GM18507 (cell line): ENCODE results near the gene AMZ2.
"Not testable (repeated sequence)": the region's sequence is repeated elsewhere in the genome, so short reads cannot be mapped to it uniquely, and the experiment has no call there.

Source experiments
- DNase-seq: peaks from one replicate; pipeline ENCODE4 v3.0.0; 2011; ENCODE audit warnings: low read depth; ENCODE audit not compliant: insufficient read length; ENCODE audit errors: extremely low spot score
- FAIRE-seq: peaks from 2 replicates; lab custom pipeline; 2011; peaks lifted over from hg19 to GRCh38; lab: Jason Lieb, UNC

Gene AMZ2

DNA sequence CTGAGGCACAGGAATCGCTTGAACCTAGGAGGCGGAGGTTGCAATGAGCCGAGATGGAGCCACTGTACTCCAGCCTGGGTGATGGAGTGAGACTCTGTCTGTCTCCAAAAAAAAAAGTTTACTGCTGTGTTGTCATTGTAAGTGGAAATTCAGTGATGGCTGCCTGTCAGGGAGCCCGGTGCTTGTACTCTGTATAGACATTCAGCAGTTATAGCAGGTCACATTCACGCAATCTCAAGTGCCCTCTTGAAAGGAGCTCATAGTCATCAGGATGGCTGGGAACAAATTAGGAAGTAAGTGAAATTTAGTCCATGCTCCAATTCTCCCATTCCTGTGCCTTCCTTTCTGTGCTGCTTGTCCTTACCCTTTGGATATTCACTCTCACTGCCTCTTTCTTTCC, 32.4 kb upstream of the AMZ2 start:
- FAIRE-seq, result peak; percentile 12
- DNase-seq, result not testable (repeated sequence)

DNA sequence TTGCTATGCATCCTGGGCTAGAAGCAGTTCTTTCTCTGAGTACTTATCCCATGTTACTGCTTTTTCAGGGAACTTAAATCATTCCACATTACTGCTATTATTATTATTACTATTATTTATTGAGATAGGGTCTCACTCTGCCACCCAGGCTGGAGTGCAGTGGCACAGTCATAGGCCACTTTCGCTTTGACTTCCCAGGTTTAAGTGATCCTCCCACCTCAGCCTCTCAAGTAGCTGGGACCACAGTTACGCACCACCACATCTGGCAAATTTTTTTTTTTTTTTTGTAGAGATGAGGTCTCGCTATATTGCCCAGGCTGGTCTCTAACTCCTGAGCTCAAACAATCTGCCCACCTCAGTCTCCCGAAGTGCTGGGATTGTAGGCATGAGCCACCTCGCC, 28.4 kb upstream of the AMZ2 start:
- not testable (repeated sequence) for FAIRE-seq, DNase-seq

DNA sequence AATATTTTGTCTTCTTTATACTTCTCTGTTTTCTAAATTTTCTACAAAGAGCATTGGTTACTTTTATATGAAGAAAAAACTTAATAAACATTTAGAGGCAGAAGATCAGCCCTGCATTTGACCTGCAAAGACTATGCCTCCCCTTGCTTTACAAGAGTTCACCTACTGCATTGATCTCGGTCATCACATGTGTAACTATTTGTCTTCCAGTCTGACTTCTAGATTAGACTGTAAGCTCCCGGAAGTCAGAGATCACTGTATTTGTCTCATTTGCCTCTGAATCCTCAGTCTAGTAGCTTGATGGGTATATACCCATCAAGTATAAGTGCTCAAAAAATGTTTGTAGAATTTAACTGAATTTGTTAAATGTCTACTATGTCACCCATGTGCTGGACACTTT, 27.7 kb upstream of the AMZ2 start:
- DNase-seq, result not testable (repeated sequence)
- peak; percentile 21 for FAIRE-seq

DNA sequence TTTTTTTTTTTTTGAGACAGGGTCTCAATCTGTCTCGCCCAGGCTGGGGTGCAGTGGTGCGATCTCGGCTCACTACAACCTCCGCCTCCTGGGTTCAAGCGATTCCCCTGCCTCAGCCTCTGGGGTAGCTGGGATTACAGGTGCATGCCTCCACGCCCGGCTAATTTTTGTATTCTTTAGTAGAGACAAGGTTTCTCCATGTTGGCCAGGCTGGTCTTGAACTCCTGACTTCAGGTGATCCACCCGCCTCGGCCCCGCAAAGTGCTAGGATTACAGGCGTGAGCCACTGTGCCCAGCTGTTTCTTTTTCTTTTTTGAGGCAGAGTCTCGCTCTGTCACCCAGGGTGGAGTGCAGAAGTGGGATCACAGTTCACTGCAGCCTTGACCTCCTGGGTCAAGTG, 27.1 kb upstream of the AMZ2 start:
- not testable (repeated sequence) for FAIRE-seq

DNA sequence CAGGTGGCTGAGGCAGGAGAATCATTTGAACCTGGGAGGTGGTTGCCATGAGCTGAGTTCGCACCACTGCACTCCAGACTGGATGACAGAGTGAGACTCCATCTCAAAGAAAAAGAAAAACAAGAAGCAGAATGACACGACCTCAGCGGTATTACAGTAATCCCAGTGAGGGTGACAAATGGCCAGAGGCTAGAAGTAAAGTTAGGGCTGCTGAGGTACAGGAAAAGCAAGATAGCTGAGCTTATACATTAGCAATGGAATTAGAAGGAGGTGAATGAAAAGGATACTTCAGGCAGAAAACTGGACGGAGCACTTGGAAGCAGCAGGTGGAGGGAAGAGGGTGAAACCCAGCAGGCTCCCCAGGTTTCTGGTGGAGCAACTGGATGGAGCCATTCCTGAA, 26.1 kb upstream of the AMZ2 start:
- FAIRE-seq, result no peak

More for the DNA sequence above, 27.1 kb upstream of the AMZ2 start:
- DNase-seq, result not testable (repeated sequence)

DNA sequence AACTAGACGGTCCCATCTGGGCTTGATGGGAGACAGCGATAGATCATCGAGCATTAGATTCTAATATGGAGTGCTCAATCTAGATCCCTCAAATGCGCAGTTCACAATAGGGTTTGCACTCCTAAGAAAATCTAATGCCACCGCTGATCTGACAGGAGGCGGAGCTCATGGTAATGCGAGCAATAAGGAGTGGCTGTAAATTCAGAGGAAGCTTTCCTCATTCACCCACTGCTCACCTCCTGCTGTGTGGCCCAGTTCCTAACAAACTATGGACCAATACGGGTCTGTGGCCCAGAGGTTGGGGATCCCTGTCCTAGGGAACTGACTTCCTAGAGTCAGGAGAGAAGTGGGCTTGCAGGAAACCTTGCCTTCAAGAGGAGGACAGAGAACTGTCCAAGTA, 25.2 kb upstream of the AMZ2 start:
- no peak for FAIRE-seq
- no peak for DNase-seq

More for the DNA sequence above, 26.1 kb upstream of the AMZ2 start:
- no peak for DNase-seq

DNA sequence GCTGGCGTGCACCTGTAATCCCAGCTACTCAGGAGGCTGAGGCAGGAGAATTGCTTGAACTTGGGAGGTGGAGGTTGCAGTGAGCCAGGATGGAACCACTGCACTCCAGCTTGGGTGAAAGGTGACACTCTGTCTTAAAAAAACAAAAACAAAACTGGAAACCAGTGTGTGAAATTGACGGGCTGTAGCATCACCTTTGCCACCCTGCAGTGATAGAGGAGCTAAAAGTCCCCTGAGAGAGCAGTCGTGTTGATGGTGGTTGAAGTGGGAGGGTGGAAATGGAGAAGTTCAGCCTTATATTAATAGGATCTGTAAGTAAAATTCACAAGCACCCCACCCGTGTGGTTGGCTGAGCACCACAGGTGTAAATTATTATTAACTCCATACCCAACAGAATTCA, 22.8 kb upstream of the AMZ2 start:
- not testable (repeated sequence) for DNase-seq
- peak; percentile 87 for FAIRE-seq

DNA sequence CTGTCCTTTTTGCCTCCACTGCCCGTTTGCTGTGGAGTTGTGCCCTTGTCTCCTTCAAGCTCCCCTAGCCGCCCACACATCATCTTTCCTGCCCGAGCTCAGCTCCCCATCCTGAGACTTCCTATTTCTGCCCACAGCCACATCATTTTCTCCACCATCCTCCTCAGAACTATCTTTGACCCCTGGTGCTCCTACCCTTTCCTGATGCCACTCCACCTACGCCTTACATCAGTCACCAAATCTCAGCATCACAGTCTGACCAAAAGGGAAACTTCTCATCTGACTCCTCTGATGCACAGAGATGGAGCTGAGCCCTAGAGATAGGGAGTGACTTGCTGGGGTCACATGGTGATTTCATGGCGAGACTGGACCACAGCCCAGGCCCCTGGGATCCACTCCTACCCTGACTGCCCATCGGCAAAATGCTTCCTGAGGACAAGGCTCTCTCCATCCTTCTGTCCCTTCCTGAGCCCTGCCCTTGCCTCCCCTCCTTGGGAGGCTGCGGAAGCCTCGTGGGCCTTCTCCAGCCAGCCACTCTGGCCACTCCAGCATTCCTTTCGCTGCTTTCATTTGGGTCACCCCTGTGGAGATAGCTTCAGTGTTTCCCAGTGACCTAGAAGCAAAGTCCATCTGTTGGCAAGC, 19.7 kb upstream of the AMZ2 start:
- FAIRE-seq, result peak; percentile 83
- not testable (repeated sequence) for DNase-seq

DNA sequence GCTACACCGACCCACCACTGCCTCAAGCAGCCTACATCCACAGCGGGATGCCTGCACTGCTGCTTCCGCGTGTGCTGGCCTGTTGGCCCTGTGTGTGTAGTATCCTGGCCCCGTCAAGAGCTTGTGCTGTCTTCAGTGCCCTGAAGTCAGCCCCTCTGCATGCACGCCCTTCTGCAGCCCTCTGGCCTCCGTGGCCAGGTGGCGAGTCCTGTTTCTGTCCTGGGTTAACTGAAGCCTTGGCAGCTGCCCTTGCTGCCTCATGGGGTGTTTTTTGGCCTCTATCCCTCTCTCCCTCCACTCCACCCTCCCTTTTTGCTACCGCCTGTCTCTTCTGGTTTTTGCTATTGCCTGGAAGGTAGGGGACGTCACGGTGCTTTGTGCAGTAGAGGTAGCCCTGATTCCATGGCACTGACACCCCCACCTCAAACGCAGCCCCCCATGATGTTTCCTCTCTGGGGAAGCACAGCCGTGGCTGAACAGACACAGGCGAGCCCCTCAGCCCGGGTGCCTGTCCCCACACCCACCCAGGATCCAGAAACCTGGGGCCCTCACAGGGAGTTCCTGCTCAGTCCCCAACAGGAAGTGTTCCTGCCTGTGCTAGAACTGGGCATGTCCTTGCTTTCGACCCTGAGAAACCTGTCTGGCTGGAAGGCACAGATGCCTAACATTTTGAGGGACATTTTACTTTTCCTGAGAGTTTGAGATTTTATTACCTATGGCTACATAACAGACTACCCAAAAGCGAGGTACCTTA, 18.8 kb upstream of the AMZ2 start:
- FAIRE-seq (no peak), DNase-seq (no peak)

DNA sequence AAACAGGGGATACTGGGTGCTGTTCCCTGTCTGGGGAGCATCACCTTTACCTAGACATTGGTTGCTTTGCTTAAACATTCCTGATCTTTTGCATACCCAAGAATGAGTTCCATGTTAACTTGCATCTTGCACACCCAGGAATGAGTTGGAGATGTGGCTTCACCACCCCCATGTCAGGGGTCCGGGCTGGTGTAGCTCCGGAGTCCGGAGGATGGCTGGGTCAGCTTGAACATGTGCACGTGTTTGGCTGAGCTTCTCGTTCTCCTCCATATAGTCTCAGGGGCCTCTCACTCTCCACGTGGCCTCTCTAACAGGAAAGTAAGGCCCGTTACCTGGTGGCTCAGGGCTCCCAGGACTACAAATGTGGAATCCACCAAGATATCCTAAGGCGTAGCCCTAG, 18.2 kb upstream of the AMZ2 start:
- FAIRE-seq (no peak), DNase-seq (no peak)

DNA sequence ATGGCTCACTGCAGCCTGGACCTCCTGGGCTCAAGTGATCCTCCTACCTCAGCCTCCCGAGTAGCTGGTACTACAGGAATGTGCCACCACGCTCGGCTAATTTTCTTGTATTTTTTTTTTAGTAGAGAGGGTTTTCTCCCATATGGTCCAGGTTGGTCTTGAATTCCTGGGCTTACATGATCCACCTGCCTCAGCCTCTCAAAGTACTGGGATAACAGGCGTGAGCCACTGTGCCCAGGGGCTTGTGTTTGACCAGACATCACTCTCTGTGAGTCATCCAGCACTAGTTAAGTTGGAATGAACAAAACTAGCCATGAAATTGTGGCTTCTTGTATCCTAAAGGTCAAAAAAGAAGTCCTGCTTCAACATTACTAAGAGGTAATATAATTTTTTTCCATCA, 16.7 kb upstream of the AMZ2 start:
- DNase-seq, FAIRE-seq: not testable (repeated sequence)

DNA sequence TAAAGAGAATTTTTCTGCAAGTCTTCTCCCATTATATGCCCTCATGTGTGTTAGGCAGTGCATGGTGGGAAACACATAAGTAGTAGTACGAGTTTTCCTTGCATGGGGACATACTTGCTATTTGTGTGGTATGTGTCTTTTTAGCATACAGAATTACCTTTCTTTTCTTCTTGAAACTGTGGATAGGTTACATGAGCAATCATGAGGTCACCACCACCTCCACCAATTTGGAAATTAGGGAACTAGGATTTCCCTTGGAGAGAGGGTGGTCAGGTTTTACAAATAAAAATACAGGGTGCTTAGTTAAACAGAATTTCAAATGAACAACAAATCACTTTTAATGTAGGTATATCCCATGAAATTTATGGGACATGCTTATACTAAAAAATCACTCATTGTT, 16.3 kb upstream of the AMZ2 start:
- no peak for DNase-seq
- FAIRE-seq, result no peak

DNA sequence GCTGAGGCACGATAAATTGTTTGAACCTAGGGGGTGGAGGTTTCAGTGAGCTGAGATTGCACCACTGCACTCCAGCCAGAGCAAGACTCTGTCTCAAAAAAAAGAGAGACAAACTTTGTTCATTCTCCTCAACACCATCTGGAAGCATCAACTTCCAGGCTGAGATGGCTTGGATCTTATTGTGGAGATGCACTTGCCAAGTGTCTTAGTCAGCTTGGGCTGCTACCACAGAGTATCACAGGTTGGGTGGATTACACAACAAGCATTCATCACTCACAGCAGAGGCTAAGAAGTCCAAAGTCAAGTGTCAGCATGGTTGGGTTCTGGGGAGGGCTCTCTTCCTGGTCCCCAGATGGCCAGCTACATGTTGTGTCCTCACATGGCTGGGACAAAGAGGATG, 15.1 kb upstream of the AMZ2 start:
- not testable (repeated sequence) for DNase-seq, FAIRE-seq

DNA sequence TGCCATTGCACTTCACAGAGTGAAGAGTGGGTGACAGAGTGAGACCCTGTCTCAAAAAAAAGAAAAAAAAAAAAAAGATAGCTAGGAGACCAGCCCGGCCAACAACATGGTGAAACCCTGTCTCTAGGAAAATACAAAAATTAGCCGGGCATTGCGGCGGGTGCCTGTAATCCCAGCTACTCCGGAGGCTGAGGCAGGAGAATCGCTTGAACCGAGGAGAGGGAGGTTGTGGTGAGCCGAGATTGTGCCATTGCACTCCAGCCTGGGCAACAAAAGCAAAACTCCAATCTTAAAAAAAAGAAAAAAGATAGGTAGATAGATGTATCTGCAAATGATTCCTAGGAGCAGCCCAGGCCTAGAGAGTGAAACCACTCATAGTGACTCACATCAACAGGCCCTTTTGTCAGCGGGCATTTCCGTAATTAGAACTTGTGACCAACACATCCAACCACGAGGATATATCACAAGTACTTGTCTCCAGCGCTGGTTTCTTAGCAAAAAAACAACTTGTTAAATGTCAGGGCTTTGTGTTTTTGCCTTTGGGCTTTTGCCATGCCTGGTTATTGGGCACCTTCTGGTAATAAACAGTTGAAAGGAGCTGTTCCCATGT, 13.0 kb upstream of the AMZ2 start:
- DNase-seq, result peak; percentile 14
- peak; percentile 49 for FAIRE-seq

DNA sequence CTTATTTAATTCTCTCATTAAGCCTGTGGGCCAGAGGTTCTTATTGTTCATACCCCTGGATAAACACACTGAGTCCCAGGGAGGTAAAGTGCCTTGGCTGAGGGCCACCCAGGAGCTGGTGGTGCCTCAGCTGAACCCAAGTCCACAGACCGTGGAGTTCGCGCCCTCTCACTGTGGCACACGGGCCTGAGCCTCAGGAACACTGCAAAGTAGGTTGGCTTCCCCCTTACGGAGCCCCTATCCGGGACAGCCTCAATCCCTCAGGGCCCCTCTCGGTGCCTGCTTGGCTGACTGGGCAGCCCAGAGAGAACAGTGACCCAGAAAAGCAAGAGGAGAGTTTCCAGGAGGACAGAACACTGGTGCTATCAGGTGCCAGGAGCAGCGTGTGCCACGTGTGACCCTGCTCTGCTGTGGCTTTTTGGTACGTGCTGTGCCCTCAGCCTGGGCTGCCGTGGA, 12.5 kb upstream of the AMZ2 start:
- not testable (repeated sequence) for DNase-seq, FAIRE-seq

DNA sequence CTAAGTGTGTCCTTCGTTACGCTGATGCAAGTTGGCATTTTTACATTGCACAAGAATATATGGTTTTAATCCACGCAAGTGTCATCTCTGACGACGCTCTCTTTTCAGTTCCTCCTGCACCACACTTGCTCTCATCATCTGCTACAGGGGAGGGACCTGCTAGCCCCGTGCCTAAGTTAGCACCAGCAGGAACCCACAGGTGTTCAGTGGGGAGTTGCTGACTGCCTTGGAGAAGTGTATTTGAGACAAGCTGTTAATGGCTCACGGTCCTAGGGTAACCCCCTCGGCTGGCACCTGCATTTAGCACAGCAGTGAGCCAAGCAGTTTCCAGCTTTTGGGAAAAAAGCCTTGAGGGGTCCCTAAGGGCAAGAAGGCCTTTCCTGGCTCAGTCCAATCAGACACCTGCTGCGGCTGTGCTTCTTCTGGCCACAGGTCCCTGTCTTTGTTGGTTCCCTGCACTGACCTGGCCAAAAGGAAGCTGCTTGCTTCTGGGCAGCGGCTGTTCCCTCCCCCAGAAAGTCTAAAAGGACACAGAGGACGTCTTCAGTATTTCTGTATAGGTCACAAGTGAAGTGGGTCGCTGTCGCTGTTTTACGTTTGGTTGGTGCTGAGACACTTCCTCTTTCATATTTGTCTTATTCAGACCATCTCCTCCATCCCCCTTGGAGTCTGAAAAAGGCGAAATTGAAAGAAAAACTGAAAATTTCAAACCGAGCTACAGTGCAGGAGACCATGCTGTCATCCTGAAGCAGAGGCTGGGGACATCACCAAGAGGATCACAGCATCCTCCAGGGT, 10.3 kb upstream of the AMZ2 start:
- peak; percentile 28 for DNase-seq
- peak; percentile 96 for FAIRE-seq

DNA sequence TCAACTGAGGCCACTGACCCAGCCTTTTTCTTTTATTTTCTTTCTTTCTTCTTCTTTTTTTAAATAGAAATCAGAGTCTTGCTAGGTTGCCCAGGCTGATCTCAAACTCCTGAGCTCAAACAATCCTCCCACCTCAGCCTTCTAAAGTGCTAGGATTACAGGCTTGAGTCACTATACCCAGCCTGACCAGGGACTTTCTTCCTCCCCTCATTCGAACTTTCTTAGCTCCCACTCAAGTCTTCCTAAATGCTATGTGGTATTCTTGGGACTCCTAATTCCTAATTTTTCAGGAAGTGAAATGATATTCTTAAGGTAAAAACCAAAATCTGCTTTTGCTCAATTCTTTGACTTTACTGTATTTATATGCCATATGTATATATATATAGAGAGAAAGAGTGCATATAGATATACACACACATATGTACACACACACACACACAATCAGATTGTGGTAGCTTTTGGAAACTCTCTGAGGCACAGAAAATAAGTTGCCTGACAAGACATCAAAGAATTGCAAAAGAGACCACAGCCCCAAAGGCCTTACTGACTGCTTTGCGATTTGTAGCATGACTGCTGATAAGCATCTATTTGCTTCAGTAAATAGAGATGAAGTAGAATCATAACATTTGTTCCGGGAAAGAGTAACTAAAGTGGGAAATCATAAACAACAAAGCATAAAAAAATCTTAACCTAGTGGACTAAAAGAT, 9.5 kb upstream of the AMZ2 start:
- DNase-seq (no peak), FAIRE-seq (no peak)

DNA sequence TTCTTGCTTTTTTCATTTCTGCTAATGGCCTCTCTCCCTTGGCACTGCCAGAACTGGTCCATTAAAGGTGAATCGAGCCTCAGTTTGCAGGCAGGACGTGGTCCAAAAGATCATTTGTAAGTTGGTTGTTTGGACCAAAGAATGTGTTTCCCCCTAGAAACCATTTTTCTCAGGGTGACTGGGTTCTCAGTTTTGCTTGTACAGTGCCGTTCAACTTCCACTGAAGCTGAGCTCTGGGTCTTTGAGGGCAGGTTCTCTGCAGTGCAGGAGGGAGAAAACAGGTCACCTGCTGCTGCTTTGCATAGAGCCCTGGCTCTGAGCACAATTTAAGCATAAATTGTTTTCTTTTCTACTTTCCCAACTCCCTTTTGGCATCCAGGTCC, 9.0 kb upstream of the AMZ2 start:
- no peak for DNase-seq
- FAIRE-seq, result peak; percentile 79

DNA sequence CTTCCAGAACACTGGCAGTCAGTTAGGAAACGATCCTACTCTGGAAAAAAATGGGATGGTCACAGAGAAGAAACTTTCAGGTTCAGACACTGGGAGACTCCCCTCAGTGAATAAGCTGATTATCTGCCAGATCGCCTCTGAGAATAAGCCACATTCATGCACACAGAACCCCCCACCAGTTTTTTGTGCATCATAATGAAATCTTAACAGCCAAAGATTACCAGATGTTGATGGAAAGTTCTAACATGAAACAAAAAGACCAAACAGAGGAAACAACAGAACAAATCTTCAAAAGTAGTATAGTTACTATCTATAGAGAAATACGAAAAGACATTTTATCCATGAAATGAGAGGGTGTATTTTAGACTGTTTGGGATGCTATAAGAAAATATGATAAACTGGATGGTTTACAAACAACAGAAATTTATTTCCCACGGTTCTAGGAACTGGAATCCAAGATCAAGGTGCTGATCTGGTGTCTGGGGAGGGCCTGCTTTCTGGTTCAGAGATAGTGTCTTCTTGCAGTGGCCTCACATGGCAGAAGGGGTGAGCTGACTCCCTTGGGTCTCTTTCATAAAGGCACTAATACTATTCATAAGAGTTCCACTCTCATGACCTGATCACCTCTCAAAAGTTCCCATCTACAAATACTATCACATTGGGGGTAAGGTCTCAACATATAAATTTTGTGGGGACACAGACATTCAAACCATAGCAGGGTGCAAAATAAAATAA, 8.0 kb upstream of the AMZ2 start:
- peak; percentile 35 for FAIRE-seq

More for the DNA sequence above, 8.0 kb upstream of the AMZ2 start:
- no peak for DNase-seq
